ENCODE results near the gene NDUFV3. TPM values are rescaled to one million over a fixed set of nuclear protein-coding genes. Genes with fewer than 3 reads are reported as not detected.

NDUFV3 gene
- total and polyA plus RNA-seq, 4 donors: 17.7 to 45.1 (median 28.2) TPM

DNA sequence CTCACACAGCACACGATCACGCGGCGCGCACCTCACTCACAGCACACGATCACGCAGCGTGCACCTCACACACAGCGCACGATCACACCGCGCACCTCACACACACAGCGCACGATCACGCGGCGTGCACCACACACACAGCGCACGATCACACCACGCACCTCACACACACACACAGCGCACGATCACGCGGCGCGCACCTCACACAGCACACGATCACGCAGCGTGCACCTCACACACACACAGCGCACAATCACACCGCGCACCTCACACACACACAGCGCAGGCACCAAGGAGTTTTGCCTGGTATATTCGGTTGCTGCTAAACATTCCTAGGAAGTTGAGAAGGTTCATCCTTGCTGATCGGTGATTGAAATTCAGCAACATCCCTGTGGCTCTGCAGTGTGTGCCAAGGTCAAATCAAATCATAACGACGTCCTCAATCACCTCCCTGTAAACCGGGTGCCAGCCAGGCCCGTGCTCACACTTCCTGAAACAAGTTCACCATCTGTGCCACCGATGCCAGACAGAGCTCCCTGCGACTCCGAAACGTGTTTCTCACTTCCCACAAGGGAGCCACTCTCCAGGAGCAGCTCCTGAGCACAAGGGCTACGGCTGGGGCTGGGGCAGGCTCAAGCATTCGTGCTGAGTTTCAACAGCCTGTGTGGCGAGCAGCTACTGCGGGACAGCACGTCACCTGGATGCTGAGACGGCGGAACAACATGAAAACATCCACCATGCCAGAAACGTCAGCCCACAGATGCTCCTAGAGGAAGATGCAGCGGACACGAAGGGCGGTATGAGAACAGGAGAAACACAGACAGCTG is 44.0 kb upstream of the NDUFV3 start:
- no peak overlapping the region for H3K4me3 ChIP-seq
- TF ChIP-seq, protein P1, sequence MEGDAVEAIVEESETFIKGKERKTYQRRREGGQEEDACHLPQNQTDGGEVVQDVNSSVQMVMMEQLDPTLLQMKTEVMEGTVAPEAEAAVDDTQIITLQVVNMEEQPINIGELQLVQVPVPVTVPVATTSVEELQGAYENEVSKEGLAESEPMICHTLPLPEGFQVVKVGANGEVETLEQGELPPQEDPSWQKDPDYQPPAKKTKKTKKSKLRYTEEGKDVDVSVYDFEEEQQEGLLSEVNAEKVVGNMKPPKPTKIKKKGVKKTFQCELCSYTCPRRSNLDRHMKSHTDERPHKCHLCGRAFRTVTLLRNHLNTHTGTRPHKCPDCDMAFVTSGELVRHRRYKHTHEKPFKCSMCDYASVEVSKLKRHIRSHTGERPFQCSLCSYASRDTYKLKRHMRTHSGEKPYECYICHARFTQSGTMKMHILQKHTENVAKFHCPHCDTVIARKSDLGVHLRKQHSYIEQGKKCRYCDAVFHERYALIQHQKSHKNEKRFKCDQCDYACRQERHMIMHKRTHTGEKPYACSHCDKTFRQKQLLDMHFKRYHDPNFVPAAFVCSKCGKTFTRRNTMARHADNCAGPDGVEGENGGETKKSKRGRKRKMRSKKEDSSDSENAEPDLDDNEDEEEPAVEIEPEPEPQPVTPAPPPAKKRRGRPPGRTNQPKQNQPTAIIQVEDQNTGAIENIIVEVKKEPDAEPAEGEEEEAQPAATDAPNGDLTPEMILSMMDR (IDR thresholded peaks at IDR 0.05; ENCODE audit: control extremely low read depth, extremely low read depth): no peak

DNA sequence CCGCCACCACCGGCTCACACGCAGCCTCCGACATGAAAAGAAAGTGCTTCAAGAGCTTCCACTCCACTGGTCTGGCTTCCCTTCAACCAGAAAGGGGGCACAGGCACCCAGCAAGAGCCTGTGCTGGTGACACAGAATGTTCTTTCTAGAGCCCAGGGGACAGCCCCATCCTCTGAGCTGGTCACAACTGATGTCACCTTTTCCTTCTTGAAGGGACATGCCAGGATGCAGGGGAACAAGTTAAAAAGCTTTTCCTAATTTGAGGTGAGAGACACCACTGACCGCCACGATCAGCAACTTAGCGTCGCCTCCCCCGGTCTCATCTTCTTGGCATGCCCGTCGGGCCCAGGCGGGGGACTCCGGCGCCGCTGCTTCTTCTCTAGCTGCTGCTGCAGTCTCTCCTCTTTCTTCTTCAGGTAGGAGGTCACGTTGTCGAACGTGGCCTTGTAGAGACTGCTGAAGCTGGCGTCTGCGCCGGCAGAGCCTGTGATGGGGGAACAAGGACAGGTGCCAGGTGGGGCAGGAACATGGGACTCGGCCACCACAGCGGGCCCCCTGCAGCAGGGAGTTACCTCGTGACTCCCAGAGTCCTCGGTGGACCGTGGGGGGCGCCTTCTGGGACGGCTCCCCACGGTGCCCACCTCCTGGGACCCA is 43.2 kb upstream of the NDUFV3 start:
- no peak overlapping the region for H3K27ac ChIP-seq (ENCODE audit: low read depth in 1 of 2, low read length in 1 of 2)
- no peaks in the 10 kb centered on the region for H3K9me3 ChIP-seq (ENCODE audit: control insufficient read depth in 4 of 4, insufficient read depth in 3 of 4, low read length in 3 of 4)
- ATAC-seq (ENCODE audit: insufficient read depth, low FRiP score): no peak
- no peaks in the 10 kb centered on the region for H3K27me3 ChIP-seq (ENCODE audit: control insufficient read depth in 3 of 3, insufficient read depth in 3 of 3, low read length in 2 of 3)
- TF ChIP-seq, protein P1 (IDR thresholded peaks at IDR 0.05; ENCODE audit: control extremely low read depth, extremely low read depth): no peak
- no peak for DNase-seq
- peaks cover 11 to 81% (median 26%) of the 10 kb centered on the region in 4 donors for H3K36me3 ChIP-seq (ENCODE audit: control insufficient read depth in 4 of 4, insufficient read depth in 4 of 4, low read length in 4 of 4)
- peaks cover 0 to 6% (median 0%) of the 10 kb centered on the region in 5 donors for H3K4me1 ChIP-seq (ENCODE audit: control insufficient read depth in 5 of 5, insufficient read depth in 5 of 5, low read length in 5 of 5)
- WGBS, 2 donors: 94 to 96% methylated on average over 29 of the region's 29 CpGs
- no peak overlapping the region for H3K9ac ChIP-seq (ENCODE audit: insufficient read depth in 1 of 2, low read length in 2 of 2)
- no peak overlapping the region for H3K4me3 ChIP-seq

More for the DNA sequence above, 44.0 kb upstream of the NDUFV3 start:
- Histone ChIP-seq H3K9me3 (ENCODE audit: control insufficient read depth in 4 of 4, insufficient read depth in 3 of 4, low read length in 3 of 4) (no peaks in the 10 kb centered on the region), H3K27ac (ENCODE audit: low read depth in 1 of 2, low read length in 1 of 2) (no peak overlapping the region), H3K9ac (ENCODE audit: insufficient read depth in 1 of 2, low read length in 2 of 2) (no peak overlapping the region), H3K4me1 (ENCODE audit: control insufficient read depth in 5 of 5, insufficient read depth in 5 of 5, low read length in 5 of 5) (peaks cover 0 to 3% (median 0%) of the 10 kb centered on the region in 5 donors), H3K27me3 (ENCODE audit: control insufficient read depth in 3 of 3, insufficient read depth in 3 of 3, low read length in 2 of 3) (no peaks in the 10 kb centered on the region), H3K36me3 (ENCODE audit: control insufficient read depth in 4 of 4, insufficient read depth in 4 of 4, low read length in 4 of 4) (peaks cover 8 to 80% (median 23%) of the 10 kb centered on the region in 4 donors)
- ATAC-seq (ENCODE audit: insufficient read depth, low FRiP score): no peak
- 90 to 95% methylated on average over 54 of the region's 54 CpGs for WGBS, 2 donors
- DNase-seq: no peak

DNA sequence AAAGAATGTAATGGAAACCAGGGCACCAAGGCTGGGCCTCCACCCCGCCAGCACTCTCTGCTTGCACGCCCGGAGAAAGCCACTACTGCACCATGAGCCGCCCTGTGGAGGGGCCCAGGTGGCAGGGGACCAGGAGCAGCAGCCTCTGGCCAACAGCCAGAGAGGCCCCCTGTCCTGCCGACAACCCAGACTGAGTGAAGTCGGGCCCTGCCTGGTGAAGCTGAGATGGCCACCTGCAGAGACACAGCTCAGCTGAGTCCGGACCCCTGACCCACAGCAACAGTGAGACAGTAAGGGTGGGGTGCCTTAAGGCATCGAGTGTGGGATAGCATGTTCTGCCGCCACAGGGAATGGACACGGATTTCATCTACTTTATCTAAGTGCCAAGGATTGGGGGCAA is 42.6 kb upstream of the NDUFV3 start:
- Histone ChIP-seq H3K27me3 (ENCODE audit: control insufficient read depth in 3 of 3, insufficient read depth in 3 of 3, low read length in 2 of 3) (no peaks in the 10 kb centered on the region), H3K27ac (ENCODE audit: low read depth in 1 of 2, low read length in 1 of 2) (no peak overlapping the region), H3K9me3 (ENCODE audit: control insufficient read depth in 4 of 4, insufficient read depth in 3 of 4, low read length in 3 of 4) (no peaks in the 10 kb centered on the region), H3K4me1 (ENCODE audit: control insufficient read depth in 5 of 5, insufficient read depth in 5 of 5, low read length in 5 of 5) (peaks cover 0 to 5% (median 0%) of the 10 kb centered on the region in 5 donors), H3K9ac (ENCODE audit: insufficient read depth in 1 of 2, low read length in 2 of 2) (no peak overlapping the region), H3K4me3 (no peak overlapping the region), H3K36me3 (ENCODE audit: control insufficient read depth in 4 of 4, insufficient read depth in 4 of 4, low read length in 4 of 4) (peaks cover 13 to 85% (median 25%) of the 10 kb centered on the region in 4 donors)
- DNase-seq: no peak
- TF ChIP-seq, protein P1 (IDR thresholded peaks at IDR 0.05; ENCODE audit: control extremely low read depth, extremely low read depth): no peak
- no peak for ATAC-seq (ENCODE audit: insufficient read depth, low FRiP score)
- WGBS, 2 donors: 88 to 90% methylated on average over 10 of the region's 10 CpGs
